ENCODE data around the gene NRCAM.

Gene NRCAM

DNA sequence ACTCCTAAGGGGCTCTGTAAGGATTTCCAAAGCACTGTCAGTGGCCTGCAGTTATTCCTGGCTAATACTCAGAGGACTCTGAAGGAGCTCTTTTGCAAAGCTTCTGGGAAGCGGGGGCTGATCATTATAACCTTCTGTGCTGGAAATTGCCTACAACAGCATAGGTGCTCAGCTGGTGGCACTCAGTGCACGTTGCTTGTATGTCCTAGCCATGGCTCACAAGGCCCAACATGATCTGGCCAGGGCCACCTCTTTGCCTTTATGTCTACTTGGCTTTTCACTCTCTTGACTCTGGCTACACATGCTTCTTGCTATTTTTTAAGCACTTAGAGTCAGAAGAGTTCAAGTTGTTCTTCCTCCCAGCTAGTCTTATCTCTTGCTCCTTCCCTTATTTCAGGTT, 343.6 kb downstream of the NRCAM start:
- no peak for DNase-seq

DNA sequence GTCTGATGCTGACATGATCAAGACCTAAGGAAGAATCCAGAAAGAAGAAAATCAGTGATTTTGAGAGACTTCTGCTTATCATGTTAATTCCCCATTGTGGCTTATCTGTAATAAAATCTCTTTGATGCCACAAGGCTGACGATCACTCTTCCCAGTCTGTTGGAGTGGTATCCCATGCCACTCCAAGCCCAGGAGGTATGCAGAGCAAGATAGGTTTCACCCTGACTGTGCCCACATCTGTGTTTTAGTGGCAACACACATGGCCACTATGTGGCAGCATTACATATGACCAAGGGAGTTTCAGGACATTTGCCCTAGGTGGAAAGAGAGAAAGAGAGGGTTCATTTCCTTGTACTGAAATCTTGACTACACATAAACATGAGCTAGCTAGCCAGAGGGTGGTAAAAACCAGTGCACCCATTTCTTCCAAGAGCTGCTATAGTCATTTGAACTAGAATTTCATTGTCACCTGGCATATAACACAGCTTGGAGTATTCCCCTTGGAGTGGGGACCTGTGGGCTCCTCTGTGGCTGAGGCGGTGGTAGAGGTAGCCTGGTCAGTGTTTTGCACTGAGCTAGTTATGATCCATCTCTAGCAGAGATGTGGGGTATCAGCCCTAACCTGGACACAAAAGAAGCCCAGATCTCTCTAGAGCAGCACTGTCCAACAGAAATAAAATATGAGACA, 346.9 kb downstream of the NRCAM start:
- DNase-seq: no peak

DNA sequence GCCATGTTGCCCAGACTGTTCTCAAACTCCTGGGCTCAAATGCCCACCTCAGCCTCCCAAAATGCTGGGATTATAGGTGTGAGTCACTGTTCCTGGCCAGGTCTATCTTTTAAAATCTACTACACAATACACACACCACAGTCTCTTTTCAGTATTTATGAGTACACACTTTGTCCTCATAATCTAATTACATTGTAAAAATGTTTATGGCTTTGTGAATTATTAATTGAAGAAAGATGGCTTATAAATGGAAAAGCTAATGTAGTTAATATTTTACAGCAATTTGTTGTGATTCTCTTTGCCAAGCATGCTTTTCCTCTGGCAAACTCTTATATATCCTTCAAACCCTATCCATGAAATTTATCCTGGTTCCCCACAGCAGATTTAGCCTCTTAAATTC, 348.1 kb downstream of the NRCAM start:
- DNase-seq: no peak

DNA sequence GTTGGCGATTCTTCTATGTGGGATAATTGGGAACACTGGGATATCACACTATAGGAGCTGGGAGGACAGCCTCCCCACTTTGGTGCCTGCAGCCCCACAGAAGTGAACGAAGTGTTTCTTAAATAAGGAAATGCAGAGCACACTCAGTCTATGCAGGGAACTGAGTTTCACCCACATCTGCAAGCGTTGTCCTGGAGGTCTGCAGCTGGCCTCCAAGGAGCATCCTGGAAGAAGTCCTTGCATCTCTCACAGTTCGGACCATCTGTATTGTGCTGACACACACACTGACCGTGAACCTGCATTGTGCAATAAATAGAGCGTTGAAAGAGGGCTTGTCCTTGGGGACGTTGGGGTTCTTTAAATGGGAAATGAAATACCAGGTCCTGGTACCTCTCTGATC, 351.9 kb downstream of the NRCAM start:
- DNase-seq: no peak

DNA sequence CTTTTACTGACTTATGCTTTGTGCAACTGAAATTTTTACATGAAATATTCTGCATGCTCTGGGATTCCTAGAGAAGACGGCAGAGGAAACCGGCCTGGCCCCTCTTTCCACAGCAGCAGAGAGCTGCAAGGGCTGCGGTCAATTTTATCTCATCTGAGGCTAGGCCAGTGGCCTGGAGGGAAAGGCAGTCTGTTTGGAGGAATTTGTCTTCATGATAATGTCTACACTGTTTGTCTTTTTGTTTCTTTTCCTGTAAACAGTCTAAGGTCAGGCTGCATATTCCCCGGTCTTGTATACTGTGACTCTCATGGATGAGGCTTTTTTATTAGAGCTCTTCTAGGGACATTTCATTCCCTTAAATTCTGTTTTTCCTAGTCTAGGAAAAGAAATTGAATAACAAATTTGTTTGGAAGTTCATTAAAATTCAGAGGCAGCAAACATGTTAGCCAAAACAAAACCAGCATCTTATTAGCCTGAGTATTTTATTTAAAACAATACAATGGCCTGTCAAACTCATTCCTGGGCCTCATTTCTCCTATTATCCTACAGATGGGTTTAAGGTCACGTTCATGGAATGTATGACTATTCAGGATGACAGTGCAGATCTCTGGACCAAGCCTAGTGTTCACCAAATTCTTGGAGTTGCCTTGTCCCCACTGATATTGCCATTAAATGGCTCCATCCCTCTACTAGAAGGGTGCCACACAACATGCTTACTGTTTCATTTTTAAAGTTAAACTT, 352.5 kb downstream of the NRCAM start:
- DNase-seq: no peak

- no peak for DNase-seq
Measured at GRCh38 chr7:108102671-108103312, 353.4 kb downstream of the NRCAM start.

DNA sequence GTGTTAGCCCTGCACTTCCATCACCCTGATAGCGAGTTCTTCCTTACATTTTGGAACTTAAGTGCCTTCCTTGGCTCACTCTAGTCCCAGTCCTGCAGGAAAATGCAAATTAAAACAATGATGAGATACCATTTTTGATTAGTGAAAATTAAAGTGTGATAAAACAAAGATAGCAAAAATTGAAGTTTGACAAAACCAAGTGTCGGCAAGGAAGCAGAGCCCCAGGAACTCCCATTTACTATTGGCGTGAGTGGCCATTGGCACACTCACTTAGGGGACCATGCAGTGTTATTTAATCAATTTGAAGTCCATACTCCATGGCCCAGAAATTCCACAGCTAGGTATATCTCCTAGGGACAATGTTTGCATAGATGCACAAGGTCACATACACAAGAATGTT, 354.5 kb downstream of the NRCAM start:
- DNase-seq: no peak

GRCh38 chr7:108099713-108100112, 356.5 kb downstream of the NRCAM start:
- DNase-seq: no peak

DNA sequence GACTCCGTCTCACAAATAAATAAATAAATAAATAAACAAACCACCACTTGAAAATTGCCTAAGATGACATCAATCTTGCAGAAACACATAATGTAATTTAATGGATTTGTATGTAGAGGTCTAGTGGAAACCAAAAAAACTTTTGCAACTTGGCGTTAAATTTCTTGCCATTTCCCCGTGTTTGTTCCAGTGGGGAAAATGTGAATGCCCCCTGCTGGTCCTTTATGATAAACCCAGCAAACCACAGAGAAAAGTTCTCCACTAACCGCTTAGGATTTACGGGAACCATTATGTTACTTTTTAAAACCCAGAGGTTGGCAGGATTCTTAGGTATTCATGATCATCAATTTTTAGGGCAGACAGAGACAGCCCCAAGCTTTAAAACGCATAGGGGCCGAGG, 358.5 kb downstream of the NRCAM start:
- DNase-seq: no peak
